OCI-LY7 (cell line): ENCODE measurements around the gene USPL1. TPM values are rescaled to one million over a fixed set of nuclear protein-coding genes. Genes with fewer than 3 reads are reported as not detected.

Experiments
- BruUV-seq: library from RNA; stranded (reverse); fragments of 400-500 nt; replicated peaks from 2 replicates; lab custom pipeline; 2021; lab: Mats Ljungman, UMichigan
- CTCF ChIA-PET: fragments of 300-600 bp; sonication (Branson Sonifier 250); formaldehyde crosslinking; loops from one replicate; lab custom pipeline; 2022; ENCODE audit warnings: antibody characterized with exemption; ENCODE audit not compliant: unreplicated experiment; lab: Charles Lee
- POLR2A ChIA-PET: fragments of 300-600 bp; sonication (Branson Sonifier 250); formaldehyde crosslinking; loops from one replicate; lab custom pipeline; 2022; ENCODE audit warnings: antibody characterized with exemption; lab: Charles Lee
- DNase-seq: peaks from one replicate; pipeline ENCODE4 v3.0.0-alpha.2; 2015; ENCODE audit warnings: low spot score
- H2AFZ ChIP-seq: fragments of 200-600 bp; sonication (generic), shearing (Covaris generic); 2 replicates; pipeline ENCODE4 v1.6.1; 2014; ENCODE audit warnings: mild to moderate bottlenecking, antibody characterized with exemption, low read length, moderate library complexity
- H3K27ac ChIP-seq: fragments of 200-600 bp; sonication (generic); 2 replicates; pipeline ENCODE4 v1.5.1; 2014; ENCODE audit warnings: mixed run types, low read depth, mild to moderate bottlenecking, moderate library complexity, low read length, inconsistent platforms; ENCODE audit not compliant: poor library complexity, severe bottlenecking
- H3K36me3 ChIP-seq: fragments of 200-600 bp; sonication (generic); 2 replicates; pipeline ENCODE4 v1.6.1; 2014; ENCODE audit warnings: mild to moderate bottlenecking, antibody characterized with exemption, low read length, moderate library complexity, mixed read lengths; ENCODE audit not compliant: insufficient read depth
- H3K4me1 ChIP-seq: fragments of 200-600 bp; sonication (generic); 2 replicates; pipeline ENCODE4 v1.5.1; 2014; ENCODE audit warnings: mild to moderate bottlenecking, low read length; ENCODE audit not compliant: insufficient read depth, poor library complexity, severe bottlenecking
- H3K4me2 ChIP-seq: fragments of 200-600 bp; sonication (generic); 2 replicates; pipeline ENCODE4 v1.6.1; 2014; ENCODE audit warnings: mild to moderate bottlenecking, low read length
- H3K4me3 ChIP-seq: fragments of 200-600 bp; sonication (generic); 2 replicates; pipeline ENCODE4 v1.5.1; 2014; ENCODE audit warnings: mild to moderate bottlenecking, low read depth, low read length; ENCODE audit not compliant: poor library complexity, severe bottlenecking
- H3K79me2 ChIP-seq: fragments of 200-600 bp; sonication (generic); 2 replicates; pipeline ENCODE4 v1.6.1; 2016; ENCODE audit warnings: low read depth, mild to moderate bottlenecking, low read length, moderate library complexity, mixed read lengths; ENCODE audit not compliant: insufficient read depth
- H3K9me2 ChIP-seq: fragments of 200-600 bp; sonication (generic); 2 replicates; pipeline ENCODE4 v1.6.1; 2016; ENCODE audit warnings: mild to moderate bottlenecking, low read length, mixed read lengths; ENCODE audit not compliant: insufficient read depth
- H3K9me3 ChIP-seq: fragments of 200-600 bp; sonication (generic); 2 replicates; pipeline ENCODE4 v1.6.1; 2014; ENCODE audit warnings: mild to moderate bottlenecking, mixed run types, low read length, mixed read lengths
- H4K20me1 ChIP-seq: fragments of 200-600 bp; sonication (generic); 2 replicates; pipeline ENCODE4 v1.6.1; 2014; ENCODE audit warnings: mild to moderate bottlenecking, antibody characterized with exemption, low read length, moderate library complexity, mixed read lengths; ENCODE audit not compliant: insufficient read depth
- CTCF ChIP-seq: fragments of 200-600 bp; sonication (generic); conservative IDR thresholded peaks from 2 replicates; pipeline ENCODE4 v1.5.1; 2014; ENCODE audit warnings: mild to moderate bottlenecking, antibody characterized with exemption, low read length, moderate library complexity, mixed read lengths
- EZH2phosphoT487 ChIP-seq: fragments of 200-600 bp; sonication (generic); IDR thresholded peaks from 2 replicates; pipeline ENCODE4 v1.6.1; 2018; ENCODE audit warnings: low read depth, borderline replicate concordance, mild to moderate bottlenecking, mixed run types, antibody characterized with exemption, low read length, moderate library complexity, mixed read lengths
- intact Hi-C: fragments of 100-400 bp; cut with micrococcal nuclease; formaldehyde crosslinking; loops from one replicate; pipeline ENCODE4 v1.10.0; 2022; ENCODE audit not compliant: unreplicated experiment
- total RNA-seq, 2 experiments: library from RNA; depleted of rRNA in 1 of 2; stranded (reverse); fragments of >200 nt in 1 of 2; shearing (Covaris generic) in 1 of 2; gene quantifications; 2 replicates each; pipeline ENCODE4 v1.2.3, GENCODE V29; 2014 to 2022

Gene USPL1
- total RNA-seq, 2 experiments from 2014 or later: 19.2 to 21.9 TPM

GRCh38 chr13:30702006-30702405 is 84.3 kb downstream of the USPL1 start:
- no peaks in the 10 kb centered on the region for H3K36me3 ChIP-seq
- no TSS peak for BruUV-seq
- peaks cover 5% of the 10 kb centered on the region for H3K4me1 ChIP-seq
- no peaks in the 10 kb centered on the region for H3K9me2 ChIP-seq
- DNase-seq: no peak
- no peaks in the 10 kb centered on the region for H3K9me3 ChIP-seq
- H3K4me3 ChIP-seq: no peak overlapping the region
- POLR2A ChIA-PET: no interaction called here
- intact Hi-C loops: no loop called here
- TF ChIP-seq CTCF: 0 out of 2 replicates have a peak, but pooled peaks have one; percentile 27
- TF ChIP-seq EZH2phosphoT487: no peak
- H2AFZ ChIP-seq: no peak overlapping the region
- no peak overlapping the region for H3K4me2 ChIP-seq
- H3K27ac ChIP-seq: no peak overlapping the region
- H4K20me1 ChIP-seq: no peaks in the 10 kb centered on the region
- no peaks in the 10 kb centered on the region for H3K79me2 ChIP-seq
- CTCF ChIA-PET: no interaction called here

- no peak for DNase-seq
- CTCF ChIA-PET: no interaction called here
- H2AFZ ChIP-seq: no peak overlapping the region
- no peak overlapping the region for H3K4me2 ChIP-seq
- no peaks in the 10 kb centered on the region for H3K79me2 ChIP-seq
- no peaks in the 10 kb centered on the region for H3K36me3 ChIP-seq
- POLR2A ChIA-PET: interaction anchor here (0.6 kb wide), 1 partner anchor 161 kb away, joined by 3 read pairs; no protein-coding TSS in a partner anchor
- no peaks in the 10 kb centered on the region for H3K9me3 ChIP-seq
- no peaks in the 10 kb centered on the region for H4K20me1 ChIP-seq
- no peaks in the 10 kb centered on the region for H3K9me2 ChIP-seq
- H3K4me3 ChIP-seq: no peak overlapping the region
- no TSS peak for BruUV-seq
- intact Hi-C loops: no loop called here
- H3K4me1 ChIP-seq: peaks cover 5% of the 10 kb centered on the region
- TF ChIP-seq EZH2phosphoT487 (no peak), CTCF (no peak)
- H3K27ac ChIP-seq: no peak overlapping the region
Measured at GRCh38 chr13:30704596-30704995, 86.9 kb downstream of the USPL1 start.

- POLR2A ChIA-PET: no interaction called here
Measured at GRCh38 chr13:30705680-30706079, 88.0 kb downstream of the USPL1 start.

More at GRCh38 chr13:30705680-30706079, 88.0 kb downstream of the USPL1 start:
- no peak overlapping the region for H3K4me2 ChIP-seq
- intact Hi-C loops: no loop called here
- no peak overlapping the region for H3K27ac ChIP-seq
- CTCF ChIA-PET: no interaction called here
- no peaks in the 10 kb centered on the region for H4K20me1 ChIP-seq
- TF ChIP-seq EZH2phosphoT487: no peak
- no peak for TF ChIP-seq CTCF
- no TSS peak for BruUV-seq
- no peak overlapping the region for H3K4me3 ChIP-seq
- H2AFZ ChIP-seq: no peak overlapping the region
- no peaks in the 10 kb centered on the region for H3K9me2 ChIP-seq
- no peaks in the 10 kb centered on the region for H3K9me3 ChIP-seq
- peaks cover under 1% of the 10 kb centered on the region for H3K4me1 ChIP-seq
- no peaks in the 10 kb centered on the region for H3K79me2 ChIP-seq
- no peak for DNase-seq
- H3K36me3 ChIP-seq: no peaks in the 10 kb centered on the region
